ENCODE measurements around the gene PLAU.

PLAU gene

GRCh38 chr10:73922864-73923133 lies 11.9 kb downstream of the PLAU start:
- TF ChIP-seq CTCF (IDR thresholded peaks at IDR 0.05; ENCODE audit: low read depth, low read length) (no peak), EZH2phosphoT487 (IDR thresholded peaks at IDR 0.05; ENCODE audit: low read depth) (no peak)
- no peak overlapping the region for H3K9ac ChIP-seq (ENCODE audit: low read length)
- H3K9me3 ChIP-seq (ENCODE audit: insufficient read depth, low read length): no peaks in the 10 kb centered on the region
- no peaks in the 10 kb centered on the region for H3K36me3 ChIP-seq (replicated peaks; ENCODE audit: low read depth, low read length)
- no peaks in the 10 kb centered on the region for H3K79me2 ChIP-seq (ENCODE audit: low read length)
- no peak overlapping the region for H3K4me2 ChIP-seq (ENCODE audit: low read length)
- H3K4me1 ChIP-seq (ENCODE audit: low read length): peaks cover 9% of the 10 kb centered on the region
- no peaks in the 10 kb centered on the region for H3K27me3 ChIP-seq (ENCODE audit: low read depth, low read length)
- no peak overlapping the region for H3K27ac ChIP-seq (ENCODE audit: low read length)
- H2AFZ ChIP-seq (ENCODE audit: low read depth, low read length): no peak overlapping the region
- no peak overlapping the region for H3K4me3 ChIP-seq (ENCODE audit: low read length)
- H4K20me1 ChIP-seq (ENCODE audit: insufficient read depth, low read length): no peaks in the 10 kb centered on the region

- no peak overlapping the region for H3K27ac ChIP-seq (ENCODE audit: low read length)
- no peak for TF ChIP-seq EZH2phosphoT487 (IDR thresholded peaks at IDR 0.05; ENCODE audit: low read depth)
- no peak for TF ChIP-seq CTCF (IDR thresholded peaks at IDR 0.05; ENCODE audit: low read depth, low read length)
Observed at GRCh38 chr10:73923935-73924598, 13.1 kb downstream of the PLAU start.

GRCh38 chr10:73924935-73925334 lies 14.0 kb downstream of the PLAU start:
- peaks cover 4% of the 10 kb centered on the region for H3K4me1 ChIP-seq (ENCODE audit: low read length)
- H3K4me3 ChIP-seq (ENCODE audit: low read length): no peak overlapping the region
- H3K36me3 ChIP-seq (replicated peaks; ENCODE audit: low read depth, low read length): no peaks in the 10 kb centered on the region
- H3K4me2 ChIP-seq (ENCODE audit: low read length): no peak overlapping the region
- no peaks in the 10 kb centered on the region for H4K20me1 ChIP-seq (ENCODE audit: insufficient read depth, low read length)
- no peaks in the 10 kb centered on the region for H3K9me3 ChIP-seq (ENCODE audit: insufficient read depth, low read length)
- no peak overlapping the region for H2AFZ ChIP-seq (ENCODE audit: low read depth, low read length)
- no peak overlapping the region for H3K27ac ChIP-seq (ENCODE audit: low read length)
- H3K79me2 ChIP-seq (ENCODE audit: low read length): no peaks in the 10 kb centered on the region
- TF ChIP-seq CTCF (IDR thresholded peaks at IDR 0.05; ENCODE audit: low read depth, low read length): no peak
- no peak for TF ChIP-seq EZH2phosphoT487 (IDR thresholded peaks at IDR 0.05; ENCODE audit: low read depth)
- no peak overlapping the region for H3K9ac ChIP-seq (ENCODE audit: low read length)
- no peaks in the 10 kb centered on the region for H3K27me3 ChIP-seq (ENCODE audit: low read depth, low read length)

More at GRCh38 chr10:73923935-73924598, 13.1 kb downstream of the PLAU start:
- Histone ChIP-seq H2AFZ (ENCODE audit: low read depth, low read length) (no peak overlapping the region), H3K27me3 (ENCODE audit: low read depth, low read length) (no peaks in the 10 kb centered on the region), H3K36me3 (replicated peaks; ENCODE audit: low read depth, low read length) (no peaks in the 10 kb centered on the region), H3K4me2 (ENCODE audit: low read length) (no peak overlapping the region), H3K4me3 (ENCODE audit: low read length) (no peak overlapping the region), H4K20me1 (ENCODE audit: insufficient read depth, low read length) (no peaks in the 10 kb centered on the region), H3K4me1 (ENCODE audit: low read length) (peaks cover 9% of the 10 kb centered on the region), H3K9ac (ENCODE audit: low read length) (no peak overlapping the region), H3K79me2 (ENCODE audit: low read length) (no peaks in the 10 kb centered on the region), H3K9me3 (ENCODE audit: insufficient read depth, low read length) (no peaks in the 10 kb centered on the region)

GRCh38 chr10:73925539-73925938 lies 14.6 kb downstream of the PLAU start:
- no peaks in the 10 kb centered on the region for H3K36me3 ChIP-seq (replicated peaks; ENCODE audit: low read depth, low read length)
- TF ChIP-seq CTCF (IDR thresholded peaks at IDR 0.05; ENCODE audit: low read depth, low read length) (no peak), EZH2phosphoT487 (IDR thresholded peaks at IDR 0.05; ENCODE audit: low read depth) (no peak)
- no peak overlapping the region for H3K4me3 ChIP-seq (ENCODE audit: low read length)
- no peak overlapping the region for H3K27ac ChIP-seq (ENCODE audit: low read length)
- no peak overlapping the region for H3K9ac ChIP-seq (ENCODE audit: low read length)
- H2AFZ ChIP-seq (ENCODE audit: low read depth, low read length): no peak overlapping the region
- H3K79me2 ChIP-seq (ENCODE audit: low read length): no peaks in the 10 kb centered on the region
- H4K20me1 ChIP-seq (ENCODE audit: insufficient read depth, low read length): no peaks in the 10 kb centered on the region
- H3K4me2 ChIP-seq (ENCODE audit: low read length): no peak overlapping the region
- H3K27me3 ChIP-seq (ENCODE audit: low read depth, low read length): no peaks in the 10 kb centered on the region
- H3K4me1 ChIP-seq (ENCODE audit: low read length): peaks cover 2% of the 10 kb centered on the region; the same call in 1 of the 2 replicates
- H3K9me3 ChIP-seq (ENCODE audit: insufficient read depth, low read length): no peaks in the 10 kb centered on the region
